IMR-90 (cell line): ENCODE measurements around the gene CAMTA1. TPM values are rescaled to one million over a fixed set of nuclear protein-coding genes. Genes with fewer than 3 reads are reported as not detected.

Experiments used
- ATAC-seq: fragments of 200-7000 bp; cut with Tn5 transposase; 2 replicates; pipeline ENCODE4 v1.9.1; 2020; ENCODE audit warnings: low read depth, mild to moderate bottlenecking, moderate library complexity
- BruUV-seq: library from RNA; stranded (reverse); fragments of 400-500 nt; replicated peaks from 2 replicates; lab custom pipeline; 2021; lab: Mats Ljungman, UMichigan
- CTCF ChIA-PET: fragments of 300-600 bp; formaldehyde crosslinking; extraction: SDS; loops from one replicate; lab custom pipeline; 2021; ENCODE audit warnings: antibody characterized with exemption; lab: Yijun Ruan, JAX
- POLR2A ChIA-PET: fragments of 300-600 bp; sonication (Branson Sonifier 250); formaldehyde crosslinking; loops from one replicate; lab custom pipeline; 2022; ENCODE audit warnings: antibody characterized with exemption; ENCODE audit not compliant: unreplicated experiment; lab: Charles Lee
- DNase-seq: peaks from one replicate; pipeline ENCODE4 v3.0.0; 2013
- H2AFZ ChIP-seq: replicated peaks from 2 replicates; pipeline ENCODE3; 2013; ENCODE audit warnings: low read length, mild to moderate bottlenecking; ENCODE audit not compliant: poor library complexity
- H2AK5ac ChIP-seq: 2 replicates; pipeline ENCODE4 v1.6.1; 2013; ENCODE audit warnings: low read depth, low read length, inconsistent platforms
- H2AK9ac ChIP-seq: replicated peaks from 2 replicates; pipeline ENCODE3; 2013; ENCODE audit warnings: mild to moderate bottlenecking, low read depth, low read length, moderate library complexity; ENCODE audit not compliant: poor library complexity
- H2BK120ac ChIP-seq: 2 replicates; pipeline ENCODE4 v1.6.1; 2013; ENCODE audit warnings: low read depth, low read length, inconsistent platforms
- H2BK15ac ChIP-seq: 3 replicates; pipeline ENCODE4 v1.6.1; 2013; ENCODE audit warnings: low read depth, low read length, inconsistent platforms
- H2BK20ac ChIP-seq: 2 replicates; pipeline ENCODE4 v1.6.1; 2013; ENCODE audit warnings: low read depth, mild to moderate bottlenecking, inconsistent platforms, low read length, moderate library complexity
- H2BK5ac ChIP-seq: 2 replicates; pipeline ENCODE4 v1.6.1; 2013; ENCODE audit warnings: mild to moderate bottlenecking, low read depth, low read length, inconsistent platforms; ENCODE audit not compliant: poor library complexity, severe bottlenecking
- H3K14ac ChIP-seq: replicated peaks from 2 replicates; pipeline ENCODE4 v1.6.1; 2013; ENCODE audit warnings: low read depth, low read length, inconsistent platforms
- H3K18ac ChIP-seq: 2 replicates; pipeline ENCODE4 v1.6.1; 2013; ENCODE audit warnings: low read depth, low read length, control low read depth
- H3K23ac ChIP-seq: 2 replicates; pipeline ENCODE4 v1.6.1; 2013; ENCODE audit warnings: low read depth, low read length, inconsistent platforms
- H3K27ac ChIP-seq: 2 replicates; pipeline ENCODE4 v1.5.1; 2013; ENCODE audit warnings: mild to moderate bottlenecking, control low read depth, low read length; ENCODE audit not compliant: insufficient read depth
- H3K27me3 ChIP-seq: 2 replicates; pipeline ENCODE4 v1.6.1; 2013; ENCODE audit warnings: low read length; ENCODE audit not compliant: control insufficient read depth, insufficient read depth
- H3K36me3 ChIP-seq: 2 replicates; pipeline ENCODE4 v1.6.1; 2013; ENCODE audit warnings: low read length, mixed read lengths; ENCODE audit not compliant: control insufficient read depth, insufficient read depth
- H3K4ac ChIP-seq: 2 replicates; pipeline ENCODE4 v1.6.1; 2013; ENCODE audit warnings: low read depth, low read length, inconsistent platforms
- H3K4me1 ChIP-seq: 2 replicates; pipeline ENCODE4 v1.6.1; 2013; ENCODE audit warnings: low read length, mixed read lengths; ENCODE audit not compliant: control insufficient read depth, insufficient read depth
- H3K4me2 ChIP-seq: 2 replicates; pipeline ENCODE4 v1.6.1; 2013; ENCODE audit warnings: low read depth, mild to moderate bottlenecking, control low read depth, low read length, moderate library complexity
- H3K4me3 ChIP-seq: 2 replicates; pipeline ENCODE4 v1.5.1; 2013; ENCODE audit warnings: low read depth, mild to moderate bottlenecking, control low read depth, low read length, moderate library complexity; ENCODE audit not compliant: insufficient read depth
- H3K56ac ChIP-seq: 2 replicates; pipeline ENCODE4 v1.6.1; 2013; ENCODE audit warnings: low read length, inconsistent platforms; ENCODE audit not compliant: insufficient read depth; ENCODE audit errors: extremely low read depth
- H3K79me1 ChIP-seq, 2 experiments: 2 replicates each; pipeline ENCODE4 v1.6.1; 2013; ENCODE audit warnings: low read length in 2 of 2, inconsistent platforms in 1 of 2, low read depth in 1 of 2
- H3K9ac ChIP-seq: 2 replicates; pipeline ENCODE4 v1.6.1; 2013; ENCODE audit warnings: low read depth, low read length, control low read depth
- H3K9me1 ChIP-seq: 2 replicates; pipeline ENCODE4 v1.6.1; 2013; ENCODE audit warnings: low read length, inconsistent platforms; ENCODE audit not compliant: insufficient read depth
- H3K9me3 ChIP-seq: 2 replicates; pipeline ENCODE4 v1.6.1; 2013; ENCODE audit warnings: low read length; ENCODE audit not compliant: control insufficient read depth, insufficient read depth
- H4K20me1 ChIP-seq: 2 replicates; pipeline ENCODE4 v1.6.1; 2013; ENCODE audit warnings: low read length, inconsistent platforms; ENCODE audit not compliant: insufficient read depth
- H4K5ac ChIP-seq: 2 replicates; pipeline ENCODE4 v1.6.1; 2013; ENCODE audit warnings: mild to moderate bottlenecking, low read depth, low read length, control low read depth
- H4K8ac ChIP-seq, 2 experiments: 2 replicates each; pipeline ENCODE4 v1.6.1; 2013; ENCODE audit warnings: low read depth in 2 of 2, low read length in 2 of 2, control low read depth in 1 of 2, inconsistent platforms in 1 of 2
- H4K91ac ChIP-seq: 2 replicates; pipeline ENCODE4 v1.6.1; 2013; ENCODE audit warnings: low read depth, low read length, inconsistent platforms; ENCODE audit not compliant: insufficient read depth
- BHLHE40 ChIP-seq: fragments of 150-350 bp; IDR thresholded peaks from 2 replicates; pipeline ENCODE4 v1.6.1; 2016; ENCODE audit warnings: mild to moderate bottlenecking, low read depth, low read length
- CEBPB ChIP-seq: IDR thresholded peaks from 2 replicates; pipeline ENCODE4 v1.6.1; 2012; ENCODE audit warnings: low read depth, low read length, improper control_type of control experiment
- CHD1 ChIP-seq: IDR thresholded peaks from 2 replicates; pipeline ENCODE4 v1.6.1; 2012; ENCODE audit warnings: low read depth, low read length, improper control_type of control experiment
- FOS ChIP-seq: fragments of 150-350 bp; IDR thresholded peaks from 2 replicates; pipeline ENCODE4 v1.6.1; 2016; ENCODE audit warnings: low read depth, low read length
- MAFK ChIP-seq: IDR thresholded peaks from 2 replicates; pipeline ENCODE4 v1.6.1; 2012; ENCODE audit warnings: low read depth, low read length, improper control_type of control experiment
- MAZ ChIP-seq: IDR thresholded peaks from 2 replicates; pipeline ENCODE4 v1.6.1; 2012; ENCODE audit warnings: low read depth, mild to moderate bottlenecking, low read length, improper control_type of control experiment, moderate library complexity, borderline replicate concordance
- MXI1 ChIP-seq: IDR thresholded peaks from 2 replicates; pipeline ENCODE4 v1.6.1; 2012; ENCODE audit warnings: low read depth, mild to moderate bottlenecking, low read length, moderate library complexity, borderline replicate concordance
- POLR2A ChIP-seq: IDR thresholded peaks from 2 replicates; pipeline ENCODE4 v1.6.1; 2012; ENCODE audit warnings: mild to moderate bottlenecking, low read depth, low read length
- RAD21 ChIP-seq: IDR thresholded peaks from 2 replicates; pipeline ENCODE4 v1.6.1; 2012; ENCODE audit warnings: low read length, improper control_type of control experiment
- RCOR1 ChIP-seq: IDR thresholded peaks from 2 replicates; pipeline ENCODE4 v1.6.1; 2012; ENCODE audit warnings: mild to moderate bottlenecking, low read length, improper control_type of control experiment; ENCODE audit not compliant: insufficient replicate concordance
- RFX5 ChIP-seq: IDR thresholded peaks from 2 replicates; pipeline ENCODE4 v1.8.0; 2012; ENCODE audit warnings: low read depth, mild to moderate bottlenecking, low read length, moderate library complexity
- SMC3 ChIP-seq: fragments of 150-350 bp; IDR thresholded peaks from 2 replicates; pipeline ENCODE4 v1.6.1; 2016; ENCODE audit warnings: low read depth, mild to moderate bottlenecking, antibody characterized with exemption, low read length, moderate library complexity
- WGBS, 2 experiments: methylation state at CpG; one replicate each; pipeline versions ENCODE4 v1.1.5 to v1.1.7; 2013; ENCODE audit warnings: missing lambda C conversion rate in 2 of 2; ENCODE audit not compliant: insufficient read length in 1 of 2; ENCODE audit errors: extremely low coverage in 2 of 2; 5-methylcytosine and 5-hydroxymethylcytosine counted together
- dilution Hi-C: fragments of 300-500 bp; cut with HindIII; formaldehyde crosslinking; loops from one replicate; pipeline ENCODE4 v1.14.3; 2018; ENCODE audit warnings: low sequenced_read_pairs; ENCODE audit not compliant: unreplicated experiment
- in situ Hi-C: fragments of 300-500 bp; cut with MboI; formaldehyde crosslinking; loops from 3 replicates; pipeline ENCODE4 v1.14.3; 2019; ENCODE audit warnings: low sequenced_read_pairs, inconsistent platforms, mixed read lengths
- intact Hi-C: fragments of 100-400 bp; cut with micrococcal nuclease; formaldehyde crosslinking; loops from 2 replicates; pipeline ENCODE4 v1.10.0; 2022
- polyA plus RNA-seq, 3 experiments: library from polyadenylated mRNA; depleted of rRNA; stranded (reverse); fragments of >200 nt; gene quantifications; 2 replicates each; pipeline ENCODE4 v1.2.3, GENCODE V29; 2012; ENCODE audit warnings: low replicate concordance in 1 of 3
- total RNA-seq: library from RNA; depleted of rRNA; stranded (reverse); fragments of >200 nt; gene quantifications from 2 replicates; pipeline ENCODE4 v1.2.3, GENCODE V29; 2012
- TF ChIP-seq, protein P1 (sequence below): fragments of 150-350 bp; IDR thresholded peaks from 2 replicates; pipeline ENCODE4 v1.6.1; 2017; ENCODE audit warnings: mild to moderate bottlenecking, antibody characterized with exemption, low read length, low read depth
- TF ChIP-seq, protein P2 (sequence below): fragments of 150-350 bp; IDR thresholded peaks from 2 replicates; pipeline ENCODE4 v1.6.1; 2016; ENCODE audit warnings: low read depth, mild to moderate bottlenecking, low read length, moderate library complexity, borderline replicate concordance

CAMTA1 gene
- total and polyA plus RNA-seq, 2 of the 4 experiments (the other 2 are of a cell fraction): 35.5 to 74.3 TPM

- DNase-seq (no peak), ATAC-seq (no peak)
- Histone ChIP-seq H2AFZ (no peak overlapping the region), H2AK5ac (no peak overlapping the region), H3K4me1 (peaks cover 18% of the 10 kb centered on the region), H3K14ac (no peak overlapping the region), H4K91ac (no peak overlapping the region), H3K4ac (no peak overlapping the region), H4K20me1 (0 out of 2 replicates have a peak, but pooled peaks cover 5% of the 10 kb centered on the region), H2AK9ac (no peak overlapping the region), H2BK20ac (no peak overlapping the region), H3K23ac (0 out of 2 replicates have a peak overlapping the region, but pooled peaks have one; percentile 38), H2BK15ac (no peak overlapping the region), H3K9me1 (peaks cover 12% of the 10 kb centered on the region), H3K18ac (peak overlapping the region; percentile 46; the same call in 1 of the 2 replicates), H3K27ac (no peak overlapping the region), H2BK5ac (peak overlapping the region; percentile 6), H3K4me2 (peak overlapping the region; percentile 57; the same call in 1 of the 2 replicates), H3K4me3 (no peak overlapping the region), H2BK120ac (no peak overlapping the region), H4K5ac (peak overlapping the region; percentile 32), H4K8ac (peak overlapping the region in 1 of 2 experiments; percentile 22; a peak in 1 of 4 replicates), H3K27me3 (no peaks in the 10 kb centered on the region), H3K79me1 (peaks cover 32 to 66% of the 10 kb centered on the region in 2 experiments), H3K56ac (no peak overlapping the region), H3K36me3 (no peaks in the 10 kb centered on the region; the same call in 1 of the 2 replicates), H3K9me3 (no peaks in the 10 kb centered on the region), H3K9ac (no peak overlapping the region; the same call in 1 of the 2 replicates)
- ChIA-PET POLR2A (interaction anchor here (0.6 kb wide), 1 partner anchor 34 kb away, joined by 7 read pairs; no protein-coding TSS in a partner anchor), CTCF (interaction anchor here (0.6 to 1.6 kb wide), 3 partner anchors 36 to 66 kb away, joined by 3 to 5 read pairs (median 4); no protein-coding TSS in a partner anchor)
- dilution Hi-C loops (no loop called here), in situ Hi-C loops (no loop called here), intact Hi-C loops (loop anchor here (5.0 kb wide), 1 partner anchor 36 kb away; no protein-coding TSS in a partner anchor)
- BruUV-seq: no TSS peak
- WGBS, 2 experiments: no CpG with 5 or more reads among the region's 10 CpGs
- TF ChIP-seq MAFK (no peak), CHD1 (no peak), MXI1 (no peak), RFX5 (no peak), CEBPB (no peak), RAD21 (no peak), FOS (no peak), POLR2A (no peak), MAZ (no peak), RCOR1 (no peak), SMC3 (no peak), BHLHE40 (no peak)
- TF ChIP-seq, protein P1, sequence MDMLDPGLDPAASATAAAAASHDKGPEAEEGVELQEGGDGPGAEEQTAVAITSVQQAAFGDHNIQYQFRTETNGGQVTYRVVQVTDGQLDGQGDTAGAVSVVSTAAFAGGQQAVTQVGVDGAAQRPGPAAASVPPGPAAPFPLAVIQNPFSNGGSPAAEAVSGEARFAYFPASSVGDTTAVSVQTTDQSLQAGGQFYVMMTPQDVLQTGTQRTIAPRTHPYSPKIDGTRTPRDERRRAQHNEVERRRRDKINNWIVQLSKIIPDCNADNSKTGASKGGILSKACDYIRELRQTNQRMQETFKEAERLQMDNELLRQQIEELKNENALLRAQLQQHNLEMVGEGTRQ: no peak
- TF ChIP-seq, protein P2, sequence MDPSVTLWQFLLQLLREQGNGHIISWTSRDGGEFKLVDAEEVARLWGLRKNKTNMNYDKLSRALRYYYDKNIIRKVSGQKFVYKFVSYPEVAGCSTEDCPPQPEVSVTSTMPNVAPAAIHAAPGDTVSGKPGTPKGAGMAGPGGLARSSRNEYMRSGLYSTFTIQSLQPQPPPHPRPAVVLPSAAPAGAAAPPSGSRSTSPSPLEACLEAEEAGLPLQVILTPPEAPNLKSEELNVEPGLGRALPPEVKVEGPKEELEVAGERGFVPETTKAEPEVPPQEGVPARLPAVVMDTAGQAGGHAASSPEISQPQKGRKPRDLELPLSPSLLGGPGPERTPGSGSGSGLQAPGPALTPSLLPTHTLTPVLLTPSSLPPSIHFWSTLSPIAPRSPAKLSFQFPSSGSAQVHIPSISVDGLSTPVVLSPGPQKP: no peak
Measured at GRCh38 chr1:6867729-6868659, 82.7 kb downstream of the CAMTA1 start.
